HG03354 (cell line): ENCODE measurements around the gene FAM163B.

Experiments
- ATAC-seq: cut with Tn5 transposase; IDR thresholded peaks from one replicate; pipeline ENCODE4 v1.9.1; 2021; ENCODE audit warnings: mild to moderate bottlenecking; ENCODE audit not compliant: unreplicated experiment, poor library complexity, severe bottlenecking

FAM163B gene

GRCh38 chr9:133585481-133586351 is 23.5 kb downstream of the FAM163B start:
- ATAC-seq = no peak

- ATAC-seq = no peak
Observed at GRCh38 chr9:133584559-133585476, 24.4 kb downstream of the FAM163B start.

GRCh38 chr9:133584167-133584558 is 25.0 kb downstream of the FAM163B start:
- ATAC-seq = no peak

DNA sequence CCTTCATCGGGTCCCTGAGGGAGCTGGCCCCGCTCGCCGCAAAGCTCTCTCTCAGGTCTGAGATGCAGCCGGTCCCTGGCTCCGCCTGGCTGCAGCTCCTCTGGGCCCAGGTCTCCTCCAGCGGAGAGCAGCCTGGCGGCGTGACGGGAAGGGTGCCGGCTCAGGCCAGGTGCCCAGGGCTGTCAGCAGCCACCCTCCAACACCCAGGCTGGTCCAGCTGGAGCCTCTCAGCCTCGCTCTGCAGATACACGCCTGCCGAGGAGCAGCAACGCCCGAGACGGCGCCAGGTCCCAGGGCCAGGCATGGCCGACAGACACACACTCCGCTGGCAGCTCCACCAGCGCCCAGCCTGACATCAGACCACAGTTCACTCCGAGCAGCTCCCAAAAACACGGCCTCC is 25.6 kb downstream of the FAM163B start:
- ATAC-seq = no peak

- no peak for ATAC-seq
Observed at GRCh38 chr9:133583111-133583510, 26.1 kb downstream of the FAM163B start.

DNA sequence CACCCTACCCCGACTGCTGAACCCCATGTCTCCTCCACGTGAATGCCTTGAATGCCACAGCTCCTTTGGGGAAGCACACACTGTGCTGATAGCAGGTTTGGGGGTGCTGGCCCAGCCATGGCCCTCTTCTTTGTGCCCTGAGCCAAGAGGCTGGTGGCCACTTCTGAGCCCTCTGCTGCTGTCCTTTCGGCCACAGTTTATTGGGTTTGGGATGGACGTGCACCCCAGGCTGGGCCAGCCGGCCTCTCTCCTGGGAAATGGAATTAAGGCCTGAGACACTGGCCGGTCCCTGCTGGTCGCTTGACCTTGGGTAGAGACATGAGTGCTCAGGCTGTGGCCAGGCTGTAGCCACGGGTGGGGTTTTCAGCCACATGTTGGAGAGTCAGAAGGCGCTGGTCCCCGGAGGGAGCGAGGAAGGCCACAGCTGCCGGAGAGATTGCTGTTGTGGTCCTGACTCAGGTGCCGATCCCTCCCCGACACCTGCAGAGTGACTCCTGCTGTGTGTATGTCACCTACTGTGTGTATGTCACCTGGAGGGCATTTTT is 26.6 kb downstream of the FAM163B start:
- ATAC-seq = no peak

DNA sequence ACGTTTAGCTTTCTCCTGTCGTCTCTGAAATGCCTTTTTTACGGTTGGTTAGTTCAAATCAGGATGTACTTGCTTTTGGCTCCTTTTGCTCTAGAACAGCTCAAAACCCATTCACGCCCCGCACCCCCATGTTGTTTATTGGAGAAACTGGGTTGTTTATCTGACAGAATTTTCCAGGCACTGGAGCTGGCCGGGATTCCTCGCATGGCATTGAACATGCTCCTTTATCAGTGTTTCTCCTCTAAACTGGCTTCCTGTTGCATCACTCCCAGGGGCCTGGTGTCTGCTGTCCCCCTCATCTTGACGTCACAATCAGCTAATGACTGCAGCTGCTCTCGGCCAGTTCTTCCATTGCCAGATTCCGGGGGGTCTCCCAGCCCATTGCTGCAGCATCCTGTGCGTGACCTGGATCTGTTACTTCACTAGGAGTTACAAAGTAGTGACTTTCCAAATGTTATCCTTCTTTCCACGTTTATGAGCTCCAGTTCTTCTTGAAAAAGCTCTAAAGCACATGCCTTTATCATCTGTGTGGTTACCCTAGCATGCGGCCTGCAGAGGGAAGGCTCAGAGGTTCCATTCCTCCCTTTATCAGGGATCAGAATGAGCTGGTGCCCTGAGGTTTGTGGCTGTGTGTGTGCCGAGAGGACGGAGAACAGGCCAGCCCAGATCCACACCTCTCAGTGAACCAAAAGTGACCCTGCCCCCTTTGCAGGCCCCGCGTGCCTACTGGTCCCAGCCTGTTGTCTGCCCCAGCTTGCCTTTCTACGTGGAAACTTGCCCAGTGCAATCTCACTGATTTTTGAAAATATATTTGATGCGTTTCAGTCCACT is 27.5 kb downstream of the FAM163B start:
- no peak for ATAC-seq

- no peak for ATAC-seq
Observed at GRCh38 chr9:133581011-133581410, 28.2 kb downstream of the FAM163B start.

DNA sequence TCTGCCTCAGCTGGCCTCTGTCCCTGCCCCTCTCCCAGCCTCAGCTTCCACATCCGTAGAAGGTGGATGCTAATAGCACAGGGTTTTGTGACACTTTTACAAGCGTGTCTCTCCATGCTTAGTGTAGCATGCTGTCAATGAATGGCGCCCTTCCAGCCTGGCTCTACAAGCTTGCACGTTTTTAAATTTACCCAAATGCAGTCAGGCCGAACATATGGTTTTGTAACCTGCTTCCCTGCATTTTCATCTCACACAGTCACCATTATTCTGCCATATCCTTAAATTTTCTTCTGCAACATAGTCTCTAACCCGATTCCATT is 28.8 kb downstream of the FAM163B start:
- no peak for ATAC-seq

DNA sequence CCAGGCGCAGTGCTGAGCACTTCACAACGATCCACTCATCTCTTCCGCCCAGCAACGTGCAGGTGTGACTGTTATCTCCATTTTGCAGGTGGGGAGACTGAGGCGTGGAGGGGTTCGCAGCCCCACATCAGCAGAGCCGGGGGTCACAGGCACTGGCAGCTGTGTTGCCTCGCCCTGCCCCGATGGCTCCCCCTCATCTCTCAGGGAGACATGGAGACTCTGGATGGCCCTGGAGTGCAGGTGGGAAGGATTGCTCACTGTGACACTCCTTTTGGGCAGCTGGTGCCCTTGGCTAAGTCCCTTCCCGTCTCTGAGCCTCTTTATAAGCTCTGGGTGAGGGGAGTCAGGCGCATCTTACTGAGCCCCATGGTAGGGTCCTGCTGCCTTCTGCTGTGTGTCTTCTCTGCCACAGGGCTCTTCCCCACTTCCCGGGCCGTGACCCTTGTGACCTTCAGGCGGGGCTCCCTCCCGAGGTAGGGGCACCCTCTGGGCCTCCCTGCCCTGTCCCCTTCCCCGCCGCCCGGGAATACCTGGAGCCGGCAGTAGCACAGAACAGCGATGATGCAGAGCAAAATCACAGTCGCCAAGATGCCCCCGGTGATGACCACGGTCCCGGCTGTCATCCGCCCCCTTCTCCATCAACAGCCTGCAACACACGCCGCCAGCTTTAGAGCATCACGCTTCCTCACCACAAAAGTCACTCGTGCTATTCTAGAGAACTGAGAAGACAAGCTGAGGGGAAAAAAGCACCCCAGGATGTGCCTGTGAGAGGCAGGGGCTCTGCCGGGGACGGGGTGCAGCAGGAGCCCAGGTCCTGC is 29.4 kb downstream of the FAM163B start:
- no peak for ATAC-seq

DNA sequence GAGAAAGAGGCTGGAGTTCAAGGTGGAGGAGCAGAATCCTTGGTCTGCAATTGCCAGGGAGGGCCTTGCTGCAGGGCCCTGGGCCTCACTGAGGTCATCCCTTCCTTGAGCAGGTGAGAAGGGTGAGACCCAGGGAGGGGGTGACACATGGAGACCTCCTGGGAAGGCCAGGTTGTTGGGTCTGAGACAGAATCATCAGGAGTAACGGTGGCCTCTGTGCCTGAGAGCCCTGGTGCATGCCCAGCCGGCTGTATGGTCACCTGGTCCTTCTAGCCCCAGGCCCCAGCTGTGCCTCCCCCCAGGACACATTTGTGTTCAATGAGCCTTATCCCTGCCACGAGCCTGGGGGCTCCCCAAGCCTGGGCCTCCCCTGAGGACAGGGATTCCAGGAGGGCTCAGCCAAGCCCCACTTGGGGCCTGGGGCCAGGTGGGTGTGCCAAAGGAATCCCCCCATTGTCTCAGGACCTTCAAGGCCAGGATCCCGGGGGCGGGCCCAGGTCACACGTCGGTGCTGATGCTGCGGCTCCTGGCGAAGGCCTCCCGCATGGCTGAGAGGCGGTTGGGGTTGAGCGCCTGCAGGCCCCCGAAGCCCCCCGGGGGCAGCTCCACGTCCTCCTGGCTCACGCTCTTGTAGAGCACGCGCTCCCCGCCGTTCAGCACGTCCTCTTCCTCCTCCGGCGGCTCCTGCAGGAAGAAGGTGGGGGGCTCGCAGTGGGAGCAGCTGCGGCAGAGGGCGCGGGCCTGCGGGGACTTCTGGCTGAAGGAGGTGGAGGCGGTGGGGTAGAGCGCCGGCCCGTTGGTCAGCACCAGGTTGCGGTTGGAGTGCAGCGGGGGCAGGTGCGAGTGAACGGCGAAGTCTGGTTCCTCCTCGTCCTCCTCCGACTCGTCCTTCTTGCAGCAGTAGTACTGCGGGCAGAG is 30.4 kb downstream of the FAM163B start:
- ATAC-seq = no peak

DNA sequence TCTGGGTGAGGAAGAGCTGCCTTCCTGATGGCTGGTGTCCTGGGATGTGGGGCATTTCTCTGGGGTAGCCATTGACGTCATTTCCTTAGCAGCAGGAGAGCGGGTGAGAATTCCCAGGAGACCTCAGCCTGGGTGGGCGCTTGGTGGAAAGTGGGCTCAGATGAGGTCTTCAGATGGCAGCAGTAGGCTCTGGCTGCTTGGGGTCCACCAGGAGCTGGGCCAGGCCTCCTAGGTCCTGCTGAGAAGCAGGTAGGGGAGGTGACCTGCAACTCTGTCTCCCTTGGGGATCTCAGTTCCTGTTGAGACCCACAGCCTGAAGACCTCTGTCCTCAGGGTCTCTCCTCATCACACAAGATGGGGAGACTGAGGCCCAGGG is 31.5 kb downstream of the FAM163B start:
- no peak for ATAC-seq

GRCh38 chr9:133576875-133577736 is 32.1 kb downstream of the FAM163B start:
- no peak for ATAC-seq

- no peak for ATAC-seq
Observed at GRCh38 chr9:133576031-133576874, 32.9 kb downstream of the FAM163B start.

- ATAC-seq = no peak
Observed at GRCh38 chr9:133575186-133576030, 33.8 kb downstream of the FAM163B start.
